CD4-positive, alpha-beta T cell treated with Interleukin-6 for 4 hours (primary cell): ENCODE measurements around the gene PLA2G4B.

ENCODE experiments used
- DNase-seq: peaks from one replicate; pipeline ENCODE4 v3.0.0-alpha.2; 2020; ENCODE audit warnings: mixed read lengths

Gene PLA2G4B

DNA sequence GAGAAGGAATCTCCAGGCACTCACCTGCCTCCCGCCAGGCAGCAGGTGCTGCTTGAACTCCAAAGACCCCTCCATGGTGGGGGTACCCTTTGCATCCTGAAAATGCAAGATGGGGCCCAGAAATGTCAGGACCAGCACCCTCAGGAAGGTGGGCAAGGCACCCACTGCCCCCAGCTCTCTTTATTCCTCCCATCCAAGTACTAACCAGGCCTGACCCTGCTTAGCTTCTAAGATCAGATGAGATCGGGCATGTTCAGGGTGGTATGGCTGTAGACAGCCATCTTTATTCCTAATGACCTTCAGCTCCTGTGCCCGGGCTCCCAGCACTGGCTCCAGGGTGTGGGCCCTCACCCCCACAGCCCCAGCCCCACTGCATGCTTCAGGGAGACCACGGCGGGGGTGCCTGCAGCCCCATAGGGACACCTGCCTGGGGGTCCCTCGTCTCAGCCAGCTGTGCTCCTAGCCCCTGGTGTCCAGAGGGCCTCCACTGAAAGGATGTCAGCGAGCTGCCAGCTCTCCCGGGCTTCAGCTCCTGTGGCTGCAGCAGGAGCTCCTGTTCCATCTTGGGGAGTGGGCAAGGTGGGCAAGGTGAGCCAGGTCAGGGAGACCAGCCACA, 13.2 kb downstream of the PLA2G4B start:
- DNase-seq, result no peak

DNA sequence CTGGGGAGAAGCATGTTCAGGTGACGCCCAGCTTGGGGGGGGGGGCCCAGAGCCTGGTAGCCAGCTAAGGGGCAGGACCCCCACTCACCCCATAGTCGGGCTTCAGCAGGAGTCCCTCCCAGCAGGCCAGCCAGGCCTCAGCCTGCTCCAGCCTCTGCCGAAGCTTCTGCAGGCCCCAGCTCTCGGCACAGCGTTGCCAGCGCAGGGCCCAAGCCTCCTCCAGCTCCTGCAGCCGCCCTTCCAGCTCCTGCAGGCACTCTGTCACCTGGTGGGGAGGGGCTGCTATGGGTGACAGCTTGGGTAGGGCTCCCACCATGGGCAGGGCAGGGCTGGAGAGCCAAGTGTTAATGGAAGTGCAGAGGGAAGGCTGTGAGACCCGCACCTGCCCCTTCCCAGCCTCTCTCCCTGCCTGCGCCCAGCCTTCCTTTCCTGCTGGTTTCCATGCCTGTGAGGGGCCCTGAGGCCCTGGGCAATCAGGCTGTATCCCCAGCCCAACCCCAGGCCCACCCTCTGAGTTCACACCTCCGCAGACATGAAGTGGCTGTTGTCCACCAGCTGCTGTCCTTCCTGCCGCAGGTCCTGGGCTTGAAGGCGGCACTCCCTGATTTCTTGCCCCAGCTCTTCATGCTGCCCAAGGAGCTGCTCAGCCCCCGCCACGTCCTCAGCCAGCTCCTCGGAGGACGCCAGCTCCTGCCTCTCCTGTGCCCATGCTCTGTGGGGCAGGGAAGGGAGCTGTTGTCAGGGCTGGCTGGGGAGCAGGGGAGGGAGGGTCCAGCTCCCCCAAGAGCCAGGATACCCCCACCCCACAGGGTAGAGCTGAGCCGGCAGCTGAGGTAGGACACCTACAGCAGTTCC, 14.3 kb downstream of the PLA2G4B start:
- no peak for DNase-seq

DNA sequence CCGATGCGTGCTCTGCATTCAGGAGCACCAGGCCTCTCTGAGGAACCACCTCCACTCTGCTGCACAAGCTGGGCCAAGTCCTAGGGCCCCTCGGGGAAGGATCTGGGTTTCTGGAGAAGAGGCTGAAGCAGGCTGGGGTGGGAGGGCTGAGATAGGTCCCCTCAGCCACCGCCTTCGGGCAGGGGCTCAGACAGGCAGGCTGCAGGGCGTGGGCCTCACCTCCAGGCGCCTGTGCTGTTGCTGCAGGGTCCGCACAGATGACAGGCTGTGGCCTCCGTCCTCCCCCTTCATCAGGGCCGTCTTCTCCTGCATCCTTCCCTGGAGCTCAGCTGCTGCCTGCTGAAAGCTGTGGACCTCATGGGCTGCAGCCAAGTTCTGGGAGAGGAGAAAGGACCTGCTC, 15.2 kb downstream of the PLA2G4B start:
- DNase-seq, result no peak

DNA sequence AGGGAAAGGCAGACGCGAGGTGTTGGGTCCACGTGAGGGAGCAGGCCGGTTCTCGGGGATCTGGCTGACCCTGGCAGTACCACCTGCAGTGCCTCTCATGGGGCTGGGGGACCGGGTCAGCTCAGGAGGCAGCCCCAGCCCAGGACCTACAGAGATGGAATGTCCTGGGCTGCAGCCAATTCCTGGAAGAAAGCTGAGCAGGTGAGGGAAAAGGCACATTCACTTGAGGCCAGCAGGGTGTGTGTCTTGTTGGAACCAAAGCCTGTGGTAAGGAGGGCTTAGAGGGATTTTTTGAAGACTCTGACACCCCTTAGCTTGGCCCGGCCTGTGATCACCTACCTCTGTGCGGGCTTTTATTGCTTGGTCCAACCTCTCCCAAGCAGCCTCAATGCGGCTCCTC, 15.8 kb downstream of the PLA2G4B start:
- no peak for DNase-seq

DNA sequence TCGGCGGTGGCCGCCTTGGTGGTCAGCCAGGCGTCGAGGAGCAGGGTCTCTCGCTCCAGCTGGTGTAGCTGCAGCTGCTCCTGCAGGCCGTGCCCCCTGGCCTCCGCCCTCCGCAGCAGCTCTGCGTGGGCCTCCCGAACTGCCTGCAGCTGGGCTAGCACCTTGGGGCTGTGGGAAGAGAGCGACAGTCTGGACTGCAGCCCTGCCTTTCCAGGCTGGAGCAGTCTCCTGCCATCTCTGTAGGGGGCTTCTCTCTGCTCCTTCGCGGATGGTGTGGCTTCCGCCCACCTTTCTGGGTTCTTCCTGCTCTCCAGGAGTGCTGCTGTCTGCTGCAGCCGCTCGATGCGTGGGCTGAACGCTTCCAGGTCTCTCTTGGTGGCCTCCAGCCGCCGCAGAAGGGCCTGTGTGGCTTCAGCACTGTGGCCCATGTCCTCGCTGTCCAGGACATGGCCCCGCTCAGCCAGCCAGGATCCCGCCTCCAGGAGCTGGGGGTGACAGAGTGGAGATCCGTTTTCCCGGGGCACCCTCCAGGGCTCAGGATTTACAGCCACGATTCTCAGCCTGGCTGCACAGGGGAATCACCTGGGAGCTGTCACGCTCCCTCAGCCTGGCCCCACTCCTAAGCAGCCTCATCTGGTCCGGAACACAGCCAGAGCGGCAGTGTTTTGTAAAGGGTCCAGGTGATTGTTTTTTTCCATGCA, 16.8 kb downstream of the PLA2G4B start:
- DNase-seq, result no peak

DNA sequence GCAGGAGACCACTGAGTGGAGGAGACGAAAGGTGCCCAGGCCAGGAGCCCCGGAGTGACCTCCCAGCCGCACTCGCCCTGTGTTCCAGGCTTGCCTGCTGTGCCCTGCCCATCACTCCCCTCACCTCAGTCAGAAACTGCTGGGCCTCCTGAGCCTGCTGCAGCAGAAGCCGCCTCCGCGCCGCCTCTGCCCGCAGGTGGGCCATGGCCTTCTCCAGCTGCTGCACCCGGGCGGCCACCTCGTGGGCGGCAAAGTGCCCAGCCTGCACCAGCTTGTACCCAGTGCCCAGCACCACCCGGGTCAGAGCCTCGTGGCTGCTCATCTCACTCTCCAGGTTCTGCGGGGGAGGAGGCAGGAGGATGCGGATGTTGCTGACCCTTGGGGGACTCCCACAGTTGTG, 17.6 kb downstream of the PLA2G4B start:
- DNase-seq, result no peak

DNA sequence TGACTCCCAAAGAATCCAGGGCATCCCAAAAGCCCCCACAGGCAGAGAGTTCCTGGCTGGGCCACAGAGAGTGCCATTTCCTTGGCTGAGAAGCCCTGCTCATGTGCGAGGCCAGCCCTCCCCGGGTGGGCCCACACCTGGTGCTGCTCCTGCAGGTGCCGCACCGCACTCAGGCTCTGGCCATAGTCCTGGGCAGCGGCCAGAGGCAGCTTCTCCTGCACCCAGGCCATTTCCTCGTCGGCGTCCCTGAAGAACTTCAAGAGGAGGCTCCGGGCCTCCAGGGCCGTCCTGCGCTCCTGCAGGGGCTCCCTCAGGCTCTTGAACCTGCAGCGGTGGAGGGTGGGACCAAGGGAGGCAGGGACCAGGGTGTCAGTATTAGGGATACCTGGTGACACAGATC, 18.1 kb downstream of the PLA2G4B start:
- no peak for DNase-seq

DNA sequence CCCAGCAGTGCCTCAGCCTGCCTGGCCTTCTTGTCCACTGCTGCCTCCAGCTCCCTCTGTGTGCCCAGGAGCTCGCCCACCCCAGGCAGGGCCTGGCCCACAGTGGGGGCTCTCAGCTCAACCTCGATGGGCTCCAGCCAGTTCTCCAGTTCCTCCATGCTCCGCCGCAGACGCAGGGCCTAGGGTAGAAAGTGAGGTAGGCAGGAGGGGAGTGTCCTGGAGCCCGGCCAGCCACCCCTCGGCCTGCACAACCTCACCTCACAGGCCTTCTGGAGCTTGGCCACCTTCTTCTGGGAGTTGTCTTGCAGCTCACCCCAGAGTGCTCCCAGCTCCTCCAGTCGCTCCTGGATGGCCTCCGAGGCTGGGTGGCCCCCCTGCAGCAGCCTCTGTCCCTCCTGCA, 18.7 kb downstream of the PLA2G4B start:
- DNase-seq, result no peak

DNA sequence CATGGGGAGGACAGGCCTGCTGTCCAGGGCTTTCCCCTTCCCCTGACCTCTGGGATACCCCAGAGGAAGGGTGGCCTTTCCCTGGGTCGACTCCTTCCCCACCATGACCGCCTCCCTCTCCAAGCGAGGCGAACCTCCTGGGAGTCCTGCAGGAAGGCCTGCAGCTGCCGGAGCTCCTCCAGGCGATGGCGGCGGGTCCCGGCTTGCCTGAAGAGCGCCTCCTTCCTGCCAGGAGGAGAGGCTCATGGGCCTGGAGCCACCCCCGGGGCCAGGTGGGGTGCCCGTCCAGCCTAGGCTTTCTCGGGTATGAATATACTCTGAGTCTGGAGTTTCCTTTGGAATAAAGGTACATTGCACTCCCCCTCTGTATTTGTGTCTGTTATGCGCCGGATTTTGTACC, 20.1 kb downstream of the PLA2G4B start:
- DNase-seq, result no peak

DNA sequence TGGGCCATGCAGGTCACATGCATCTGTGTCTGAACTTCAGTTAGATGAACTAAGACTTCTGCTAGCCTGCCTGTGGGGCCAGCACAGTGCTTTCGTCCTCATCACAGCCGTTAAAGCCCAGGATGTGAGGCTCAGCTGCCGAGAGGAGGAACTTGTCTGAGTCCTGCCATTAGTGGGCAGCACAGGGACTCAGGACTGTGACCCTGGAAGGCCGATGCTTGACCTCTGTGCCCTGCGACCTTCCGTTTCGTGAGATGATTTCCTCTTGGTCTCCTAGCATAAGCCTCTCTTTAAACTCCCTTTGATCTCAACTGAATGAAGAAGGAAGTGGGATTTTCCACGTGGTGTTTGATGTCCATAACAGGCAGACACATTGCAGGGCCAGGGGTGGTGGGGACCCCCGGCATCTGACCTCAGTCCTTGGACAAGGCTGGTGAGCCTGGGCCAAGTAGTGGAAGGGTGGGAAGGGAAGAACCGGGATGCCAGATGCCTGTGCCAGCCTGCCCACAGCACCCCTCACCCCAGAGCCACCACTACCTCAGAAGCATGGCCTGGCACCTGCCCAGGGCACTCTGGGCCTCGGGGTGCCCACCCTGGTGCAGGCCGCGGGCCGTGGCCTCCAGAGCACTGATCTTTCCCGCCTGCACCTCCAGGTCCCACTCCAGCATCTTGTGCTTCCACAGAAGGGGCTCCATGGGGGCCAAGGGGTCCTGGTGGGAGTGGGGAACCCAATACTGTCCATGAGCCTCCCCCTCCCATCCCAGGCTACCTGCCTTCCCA, 21.6 kb downstream of the PLA2G4B start:
- DNase-seq, result no peak

DNA sequence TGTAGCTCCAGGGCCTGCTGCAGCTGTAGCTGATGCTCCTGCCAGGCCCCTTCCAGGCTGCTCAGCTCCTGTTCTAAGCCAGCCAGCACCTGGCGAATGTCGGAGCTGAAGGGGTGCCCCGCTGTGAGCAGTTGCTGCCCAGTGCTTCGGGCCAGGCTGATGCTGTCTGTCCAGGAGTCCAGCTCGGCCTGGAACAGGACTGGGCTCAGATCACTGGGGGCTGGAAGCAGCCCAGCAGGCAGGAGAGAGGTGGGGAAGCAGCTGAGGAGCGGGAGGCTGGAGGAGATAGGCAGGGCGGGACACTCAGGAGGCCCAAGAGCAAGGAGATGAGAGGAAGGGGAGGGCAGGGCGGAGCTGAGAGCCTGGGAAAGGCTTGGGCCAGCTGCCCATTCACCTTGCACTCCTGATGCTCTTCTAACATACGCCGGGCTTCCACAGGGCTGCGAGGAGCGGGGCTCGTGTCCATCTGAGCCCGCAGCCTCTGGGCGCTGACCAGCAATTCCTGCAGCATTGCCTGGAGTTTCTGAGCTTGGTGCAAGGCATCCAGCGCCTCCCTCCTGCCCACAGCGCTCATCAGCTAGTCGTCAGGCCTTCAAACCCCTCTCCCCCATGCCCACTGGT, 23.2 kb downstream of the PLA2G4B start:
- no peak for DNase-seq

DNA sequence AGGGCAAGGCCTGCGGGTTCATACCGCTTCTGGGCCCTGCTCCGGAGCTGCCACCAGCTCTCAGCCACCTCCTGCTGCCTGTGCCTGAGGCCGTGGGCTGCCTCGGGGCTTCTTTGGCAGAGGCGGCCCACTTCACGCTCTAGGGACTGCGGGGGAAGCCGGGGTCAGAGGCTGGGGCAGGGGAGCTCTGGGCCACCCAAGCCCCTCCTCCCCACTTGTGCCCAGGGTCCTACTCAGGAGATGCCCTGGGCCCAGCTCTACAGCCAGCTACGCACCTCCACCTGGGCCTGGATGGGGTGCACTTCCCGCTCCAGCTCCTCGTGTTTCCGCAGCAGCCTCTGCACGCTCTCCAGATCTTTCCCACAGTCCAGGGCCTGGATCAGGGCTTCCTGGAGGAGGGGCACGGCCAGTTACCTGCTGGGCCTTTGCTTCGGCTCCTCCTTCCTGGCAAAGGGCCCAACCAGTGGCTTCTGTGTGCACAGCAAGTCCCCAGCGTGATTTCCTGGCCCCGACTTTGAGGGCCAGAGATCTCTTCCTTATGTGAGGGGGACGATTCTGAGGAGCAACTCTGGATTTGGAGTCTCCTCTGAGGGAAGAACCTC, 24.0 kb downstream of the PLA2G4B start:
- no peak for DNase-seq

DNA sequence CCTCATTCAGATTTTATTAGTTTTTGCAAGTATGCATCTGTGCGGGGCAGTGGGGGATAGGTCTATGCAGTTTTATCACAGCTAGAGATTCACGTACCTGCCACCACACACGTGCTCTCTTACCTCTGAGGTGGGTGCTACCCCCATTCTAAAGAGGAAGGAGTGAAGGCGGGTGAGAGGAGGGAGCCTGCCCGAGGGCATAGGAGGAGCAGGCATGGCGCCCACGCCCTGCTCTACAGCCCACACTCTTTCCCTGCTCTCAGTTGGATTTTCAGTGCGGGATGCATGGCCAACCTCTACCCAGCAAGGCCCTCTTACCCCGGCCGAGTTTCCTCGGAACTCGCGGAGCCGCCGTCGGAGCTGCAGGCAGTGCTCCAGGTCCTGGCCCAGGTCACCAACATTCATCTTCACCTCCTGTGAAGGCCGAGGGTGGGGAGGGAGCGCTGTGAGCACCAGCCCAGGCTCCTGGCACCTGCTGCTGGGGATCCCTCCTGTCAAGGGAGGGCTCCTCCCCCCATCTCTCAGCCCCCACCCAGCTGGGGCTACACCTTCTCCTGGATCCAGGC, 26.9 kb downstream of the PLA2G4B start:
- DNase-seq, result no peak

DNA sequence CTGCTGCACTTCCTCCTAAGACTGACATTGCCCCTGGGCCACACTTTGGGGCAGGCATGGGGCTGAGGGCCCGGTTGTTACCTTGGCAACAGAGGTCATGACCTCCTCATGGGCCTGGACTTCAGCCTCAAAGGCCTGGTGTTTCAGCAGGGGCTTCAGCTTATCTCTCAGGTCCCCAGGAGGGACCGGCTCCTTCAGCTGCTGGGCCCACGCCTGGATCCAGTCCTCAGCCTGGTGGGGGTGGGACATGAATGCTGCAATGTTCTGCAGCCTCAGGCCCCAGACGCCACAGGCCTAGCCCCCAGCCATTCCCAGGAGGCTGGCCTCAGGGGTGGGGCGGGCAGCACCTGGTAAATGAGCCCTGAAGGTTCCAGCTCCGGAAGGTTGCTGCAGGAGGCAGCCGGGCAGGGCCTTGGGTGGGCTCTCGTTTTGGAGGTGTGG, 27.6 kb downstream of the PLA2G4B start:
- DNase-seq, result no peak

DNA sequence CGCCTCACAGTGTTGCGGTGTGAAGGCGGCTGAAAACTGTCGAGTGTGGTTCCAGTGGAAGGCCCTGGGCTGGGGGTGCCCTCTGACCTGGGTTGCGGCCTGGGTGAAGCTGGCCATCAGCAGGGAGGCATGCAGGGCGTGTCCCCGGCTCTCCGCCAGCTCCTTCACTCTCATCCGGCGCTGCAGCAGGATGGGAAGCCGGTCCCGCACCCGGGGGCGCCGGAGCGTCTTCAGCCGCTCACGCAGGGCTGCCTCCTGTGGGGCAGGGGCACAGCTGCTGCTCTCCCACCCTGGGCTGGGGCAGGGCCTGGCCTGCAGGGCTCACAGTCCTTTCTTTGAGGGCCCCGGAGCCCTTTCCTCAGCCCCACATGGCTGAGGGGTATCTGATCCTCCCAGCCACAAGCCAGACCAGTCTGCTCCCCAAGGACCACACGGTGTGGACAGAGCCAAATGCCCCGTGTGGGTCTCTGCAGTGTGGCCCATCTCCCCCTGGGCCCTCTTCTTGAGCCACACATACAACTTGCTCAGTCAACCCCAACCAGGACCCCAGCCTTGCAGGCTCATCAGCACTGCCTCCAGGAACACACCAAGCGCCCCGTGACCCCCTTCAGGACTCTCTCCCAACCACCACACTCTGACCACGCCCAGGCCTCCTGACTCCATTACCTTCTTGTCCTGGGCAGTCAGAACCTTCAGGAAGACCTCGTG, 28.4 kb downstream of the PLA2G4B start:
- no peak for DNase-seq

DNA sequence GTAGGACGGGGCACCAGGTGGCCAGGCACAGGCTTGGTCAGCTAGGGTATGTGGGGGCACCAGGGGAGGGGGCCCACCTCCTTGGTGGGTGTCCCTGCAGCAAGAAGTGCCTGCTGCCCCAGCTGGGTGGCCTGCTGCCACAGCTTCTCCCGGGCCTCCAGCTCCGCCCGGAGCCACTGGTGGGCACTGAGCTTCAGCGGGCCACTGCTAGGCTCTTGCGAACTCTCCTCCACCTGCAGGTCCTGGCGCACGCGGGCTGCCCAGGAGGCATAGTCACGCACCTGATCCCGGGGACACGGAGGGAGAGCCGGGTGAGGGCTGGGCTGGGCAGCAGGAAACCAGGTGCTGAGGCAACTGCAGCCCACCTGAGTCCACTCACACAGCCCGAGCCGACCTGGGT, 29.7 kb downstream of the PLA2G4B start:
- DNase-seq, result no peak

DNA sequence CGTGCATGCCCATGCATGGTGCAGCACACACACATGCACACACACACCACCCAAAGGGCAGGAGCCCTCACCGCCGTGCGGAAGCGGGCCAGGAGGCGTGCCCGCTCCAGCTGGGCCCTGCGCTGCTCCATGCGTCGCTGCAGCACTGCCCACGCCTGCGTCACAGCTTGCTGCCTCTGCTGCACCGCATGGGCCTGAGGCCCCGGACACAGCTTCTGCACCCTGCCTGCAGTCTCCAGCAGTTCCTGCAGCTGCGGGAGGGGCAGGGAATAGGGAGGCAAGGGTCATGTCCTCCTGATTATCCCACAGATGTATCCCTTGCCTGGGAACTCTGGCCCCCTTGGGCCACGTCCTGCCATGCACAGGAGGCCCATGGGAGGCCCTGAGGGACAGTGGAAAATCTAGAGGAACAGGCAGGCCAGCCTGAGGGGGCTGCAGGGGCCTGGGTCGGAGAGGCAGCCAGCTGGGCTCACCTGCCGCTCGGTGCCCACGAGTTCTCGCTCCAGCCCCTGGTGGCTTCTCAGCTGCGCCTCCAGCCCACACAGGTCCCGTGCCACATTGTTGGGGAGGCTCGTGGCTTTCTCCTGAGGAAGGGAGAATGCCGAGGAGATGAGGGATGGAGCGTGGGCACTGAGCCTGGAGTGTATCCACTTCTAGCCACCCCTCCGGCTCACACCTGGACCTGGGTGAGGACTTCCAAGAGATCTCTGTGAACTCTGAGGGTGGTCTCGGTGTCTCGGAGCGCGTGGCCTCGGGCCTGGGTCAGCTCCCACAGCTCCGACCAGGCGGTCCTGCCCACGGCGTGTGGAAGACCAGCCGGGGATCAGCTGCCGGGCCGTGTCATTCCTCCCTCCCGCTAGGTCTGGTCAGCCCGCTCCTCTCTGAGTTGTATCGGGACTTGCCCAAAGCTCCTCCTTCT, 31.4 kb downstream of the PLA2G4B start:
- no peak for DNase-seq

DNA sequence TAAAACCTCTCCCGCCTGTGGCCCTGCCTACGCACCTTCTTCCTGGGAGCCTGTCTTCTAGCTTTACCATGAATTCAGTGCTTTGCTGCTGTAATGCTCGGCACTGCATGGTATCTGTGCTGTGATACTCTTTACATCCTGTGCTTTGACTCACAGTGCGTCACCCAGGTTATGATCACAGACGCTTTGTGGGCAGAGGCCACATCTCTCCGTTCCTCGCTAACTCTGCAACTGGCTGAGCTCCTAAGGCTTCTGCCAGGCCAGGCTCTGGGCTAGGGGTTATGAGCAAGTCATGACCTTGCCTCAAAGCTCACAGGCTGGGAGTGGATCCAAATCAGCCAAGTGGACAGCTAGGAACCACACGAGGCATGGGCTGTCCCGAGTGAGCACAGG, 32.0 kb downstream of the PLA2G4B start:
- DNase-seq, result peak; percentile 66

DNA sequence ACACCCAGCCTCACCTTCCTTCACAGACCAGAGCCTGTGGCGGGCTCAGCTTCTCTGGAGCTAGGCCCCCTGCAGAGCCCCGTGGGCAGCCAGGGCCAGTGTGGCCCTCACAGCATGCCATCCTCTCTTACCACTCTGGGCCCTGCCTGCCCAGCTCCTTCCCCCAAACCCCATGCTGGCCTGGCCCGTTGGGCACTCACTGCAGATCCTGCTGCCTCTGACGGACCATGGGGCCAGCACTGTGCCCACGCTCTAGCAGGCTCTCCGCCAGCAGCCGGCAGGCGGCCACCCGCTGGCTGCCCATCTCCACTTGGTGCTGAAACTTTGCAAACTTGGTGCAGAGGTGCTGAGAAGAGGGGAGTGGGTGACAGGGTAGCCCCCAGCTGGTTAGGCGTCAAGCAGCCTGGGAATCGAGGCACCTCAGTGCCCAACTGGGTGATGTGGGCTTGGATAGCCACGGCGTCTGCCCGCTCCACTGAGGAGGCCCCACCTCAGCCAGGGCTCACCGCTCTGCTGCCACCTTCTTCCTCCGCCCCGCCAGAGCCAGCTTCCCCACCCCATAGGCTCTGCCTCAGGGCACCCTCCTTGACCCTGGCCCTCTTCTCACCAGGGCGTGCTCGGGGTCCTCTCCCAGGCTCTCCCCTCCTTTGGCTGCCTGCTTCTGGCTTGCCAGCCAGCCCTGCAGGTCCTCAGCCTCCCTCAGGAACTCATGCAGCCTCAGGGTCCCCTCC, 32.7 kb downstream of the PLA2G4B start:
- no peak for DNase-seq
